Breast epithelium (tissue), 3 donors: ENCODE results near the gene P2RX6.

Experiments
- POLR2A ChIP-seq: fragments of 450-650 bp; IDR thresholded peaks from one replicate; pipeline ENCODE4 v1.6.1; 2016; ENCODE audit warnings: antibody characterized with exemption, mild to moderate bottlenecking, moderate library complexity
- POLR2AphosphoS5 ChIP-seq, 3 donors: sonication (generic); formaldehyde crosslinking; IDR thresholded peaks; one replicate each; pipeline ENCODE4 v1.6.1; 2017; ENCODE audit warnings: antibody characterized with exemption in 3 of 3
- TF ChIP-seq, protein P1 (sequence below), 3 donors: fragments of 450-650 bp; IDR thresholded peaks; one replicate each; pipeline ENCODE4 v1.5.1; 2016 to 2017; ENCODE audit warnings: antibody characterized with exemption in 3 of 3, mild to moderate bottlenecking in 3 of 3, moderate library complexity in 3 of 3

- TF ChIP-seq, protein P1, sequence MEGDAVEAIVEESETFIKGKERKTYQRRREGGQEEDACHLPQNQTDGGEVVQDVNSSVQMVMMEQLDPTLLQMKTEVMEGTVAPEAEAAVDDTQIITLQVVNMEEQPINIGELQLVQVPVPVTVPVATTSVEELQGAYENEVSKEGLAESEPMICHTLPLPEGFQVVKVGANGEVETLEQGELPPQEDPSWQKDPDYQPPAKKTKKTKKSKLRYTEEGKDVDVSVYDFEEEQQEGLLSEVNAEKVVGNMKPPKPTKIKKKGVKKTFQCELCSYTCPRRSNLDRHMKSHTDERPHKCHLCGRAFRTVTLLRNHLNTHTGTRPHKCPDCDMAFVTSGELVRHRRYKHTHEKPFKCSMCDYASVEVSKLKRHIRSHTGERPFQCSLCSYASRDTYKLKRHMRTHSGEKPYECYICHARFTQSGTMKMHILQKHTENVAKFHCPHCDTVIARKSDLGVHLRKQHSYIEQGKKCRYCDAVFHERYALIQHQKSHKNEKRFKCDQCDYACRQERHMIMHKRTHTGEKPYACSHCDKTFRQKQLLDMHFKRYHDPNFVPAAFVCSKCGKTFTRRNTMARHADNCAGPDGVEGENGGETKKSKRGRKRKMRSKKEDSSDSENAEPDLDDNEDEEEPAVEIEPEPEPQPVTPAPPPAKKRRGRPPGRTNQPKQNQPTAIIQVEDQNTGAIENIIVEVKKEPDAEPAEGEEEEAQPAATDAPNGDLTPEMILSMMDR (IDR thresholded peaks at IDR 0.05): no peak
- no peak for TF ChIP-seq POLR2AphosphoS5 (IDR thresholded peaks at IDR 0.05)
- no peak for TF ChIP-seq POLR2A
Measured at GRCh38 chr22:21055880-21056319, 40.9 kb downstream of the P2RX6 start.
